AG08396 (cell line): ENCODE measurements around the gene HMGCS1.
"Not testable (repeated sequence)": the region's sequence is repeated elsewhere in the genome, so short reads cannot be mapped to it uniquely, and the experiment has no call there.

ENCODE experiments used
- DNase-seq: peaks from one replicate; pipeline ENCODE4 v3.0.0; 2012; ENCODE audit warnings: low spot score, mixed read lengths

The HMGCS1 gene

GRCh38 chr5:43312076-43312661 lies 1.0 kb downstream of the HMGCS1 start:
- DNase-seq = no peak

- no peak for DNase-seq
Observed at GRCh38 chr5:43309637-43310036, 3.6 kb downstream of the HMGCS1 start.

GRCh38 chr5:43309122-43309521 lies 4.1 kb downstream of the HMGCS1 start:
- DNase-seq = no peak

- DNase-seq = not testable (repeated sequence)
Observed at GRCh38 chr5:43306954-43307353, 6.3 kb downstream of the HMGCS1 start.

GRCh38 chr5:43305948-43306565 lies 7.2 kb downstream of the HMGCS1 start:
- peak; percentile 14 for DNase-seq

GRCh38 chr5:43304525-43304924 lies 8.7 kb downstream of the HMGCS1 start:
- no peak for DNase-seq

GRCh38 chr5:43303242-43303641 lies 10.0 kb downstream of the HMGCS1 start:
- DNase-seq = no peak

GRCh38 chr5:43302481-43302880 lies 10.7 kb downstream of the HMGCS1 start:
- DNase-seq = no peak

GRCh38 chr5:43301653-43302091 lies 11.5 kb downstream of the HMGCS1 start:
- DNase-seq = no peak

GRCh38 chr5:43300112-43300511 lies 13.1 kb downstream of the HMGCS1 start:
- no peak for DNase-seq

- no peak for DNase-seq
Observed at GRCh38 chr5:43298443-43298842, 14.8 kb downstream of the HMGCS1 start.

- DNase-seq = no peak
Observed at GRCh38 chr5:43296835-43297234, 16.4 kb downstream of the HMGCS1 start.

GRCh38 chr5:43295202-43295601 lies 18.0 kb downstream of the HMGCS1 start:
- DNase-seq = no peak

- DNase-seq = no peak
Observed at GRCh38 chr5:43294226-43294625, 19.0 kb downstream of the HMGCS1 start.

- no peak for DNase-seq
Observed at GRCh38 chr5:43290726-43291125, 22.5 kb downstream of the HMGCS1 start.

- DNase-seq = no peak
Observed at GRCh38 chr5:43288269-43288831, 24.9 kb downstream of the HMGCS1 start.

- no peak for DNase-seq
Observed at GRCh38 chr5:43287493-43287892, 25.7 kb downstream of the HMGCS1 start.

GRCh38 chr5:43286623-43287022 lies 26.6 kb downstream of the HMGCS1 start:
- no peak for DNase-seq

GRCh38 chr5:43281840-43282658 lies 31.2 kb downstream of the HMGCS1 start:
- no peak for DNase-seq

- DNase-seq = no peak
Observed at GRCh38 chr5:43279548-43280274, 33.5 kb downstream of the HMGCS1 start.

- no peak for DNase-seq
Observed at GRCh38 chr5:43275391-43275790, 37.8 kb downstream of the HMGCS1 start.

GRCh38 chr5:43274435-43275114 lies 38.6 kb downstream of the HMGCS1 start:
- no peak for DNase-seq
